HepG2 (cell line): ENCODE data around the gene HS3ST5.

Experiments
- CAMTA2 ChIP-seq: sonication (generic); formaldehyde crosslinking; IDR thresholded peaks from 2 replicates; pipeline ENCODE4 v1.4.0; 2020; ENCODE audit warnings: mild to moderate bottlenecking, missing genetic modification reagents, borderline replicate concordance
- CTCF ChIP-seq: sonication (generic); formaldehyde crosslinking; IDR thresholded peaks from 2 replicates; pipeline ENCODE4 v1.5.0; 2020; ENCODE audit warnings: mild to moderate bottlenecking, missing genetic modification reagents, moderate library complexity
- EZH2 ChIP-seq: conservative IDR thresholded peaks from 2 replicates; pipeline ENCODE4 v1.6.1; 2012; ENCODE audit warnings: mild to moderate bottlenecking, low read depth, low read length, moderate library complexity
- GPN1 ChIP-seq: sonication (generic); formaldehyde crosslinking; IDR thresholded peaks from 2 replicates; pipeline ENCODE4 v1.5.1; 2020; ENCODE audit warnings: missing genetic modification reagents, borderline replicate concordance
- MAX ChIP-seq: IDR thresholded peaks from 2 replicates; pipeline ENCODE4 v1.6.1; 2012; ENCODE audit warnings: inconsistent platforms
- NCOA1 ChIP-seq: sonication (generic); formaldehyde crosslinking; IDR thresholded peaks from 2 replicates; pipeline ENCODE4 v1.9.0; 2021; ENCODE audit warnings: missing genetic modification reagents
- TBX2 ChIP-seq: sonication (generic); formaldehyde crosslinking; IDR thresholded peaks from 2 replicates; pipeline ENCODE4 v1.5.0; 2020; ENCODE audit warnings: missing genetic modification reagents, mild to moderate bottlenecking, borderline replicate concordance
- THRA ChIP-seq: sonication (generic); formaldehyde crosslinking; IDR thresholded peaks from 2 replicates; pipeline ENCODE4 v1.4.0; 2020; ENCODE audit warnings: missing genetic modification reagents, borderline replicate concordance
- ZNF234 ChIP-seq: sonication (generic); formaldehyde crosslinking; conservative IDR thresholded peaks from 2 replicates; pipeline ENCODE4 v1.5.1; 2020; ENCODE audit warnings: mild to moderate bottlenecking, missing genetic modification reagents
- ZNF430 ChIP-seq: sonication (generic); formaldehyde crosslinking; IDR thresholded peaks from 2 replicates; pipeline ENCODE4 v1.9.0; 2021; ENCODE audit warnings: mild to moderate bottlenecking, missing genetic modification reagents
- ZNF431 ChIP-seq: sonication (generic); formaldehyde crosslinking; IDR thresholded peaks from 2 replicates; pipeline ENCODE4 v1.9.0; 2022; ENCODE audit warnings: missing genetic modification reagents, low read depth, mild to moderate bottlenecking, borderline replicate concordance
- ZNF687 ChIP-seq: sonication (generic); formaldehyde crosslinking; IDR thresholded peaks from 2 replicates; pipeline ENCODE4 v1.5.1; 2020; ENCODE audit warnings: mild to moderate bottlenecking, missing genetic modification reagents, moderate library complexity
- ZNF777 ChIP-seq: sonication (generic); formaldehyde crosslinking; IDR thresholded peaks from 2 replicates; pipeline ENCODE4 v1.4.0; 2020; ENCODE audit warnings: missing genetic modification reagents

- no peak for TF ChIP-seq ZNF234 (CRISPR knock-in tag)
- TF ChIP-seq ZNF777 (CRISPR knock-in tag): no peak
- TF ChIP-seq THRA: no peak
- TF ChIP-seq ZNF430 (CRISPR knock-in tag): no peak
- no peak for TF ChIP-seq NCOA1 (CRISPR knock-in tag)
- TF ChIP-seq CTCF (CRISPR knock-in tag): no peak
- TF ChIP-seq EZH2: no peak
- no peak for TF ChIP-seq GPN1 (CRISPR knock-in tag)
- no peak for TF ChIP-seq TBX2
- no peak for TF ChIP-seq ZNF687 (CRISPR knock-in tag)
- TF ChIP-seq MAX: no peak
- no peak for TF ChIP-seq CAMTA2 (CRISPR knock-in tag)
- no peak for TF ChIP-seq ZNF431 (CRISPR knock-in tag)
Observed at GRCh38 chr6:114203460-114203859, 139.4 kb downstream of the HS3ST5 start.
